H1 (cell line): Measurements from ENCODE around the gene NECTIN2. TPM values are rescaled to one million over a fixed set of nuclear protein-coding genes. Genes with fewer than 3 reads are reported as not detected.

Experiments used
- CTCF ChIA-PET: fragments of 300-600 bp; sonication (Branson Sonifier 250); formaldehyde crosslinking; loops from one replicate; lab custom pipeline; 2021; ENCODE audit not compliant: partially characterized antibody; lab: Charles Lee
- POLR2A ChIA-PET: fragments of 300-600 bp; sonication (Branson Sonifier 250); formaldehyde crosslinking; loops from one replicate; lab custom pipeline; 2021; ENCODE audit warnings: inconsistent platforms; ENCODE audit not compliant: partially characterized antibody; lab: Charles Lee
- DNase-seq, 2 experiments: peaks; one replicate each; pipeline versions ENCODE4 v3.0.0 to v3.0.0-alpha.2; 2010 to 2022; ENCODE audit warnings: low spot score in 2 of 2, low read depth in 1 of 2, mixed read lengths in 1 of 2
- FAIRE-seq: peaks from 2 replicates; lab custom pipeline; 2011; peaks lifted over from hg19 to GRCh38; lab: Jason Lieb, UNC
- H2AFZ ChIP-seq: 2 replicates; pipeline ENCODE4 v1.8.1; 2012; ENCODE audit warnings: low read length, inconsistent platforms
- H2AK5ac ChIP-seq: 2 replicates; pipeline ENCODE4 v1.6.1; 2013; ENCODE audit warnings: low read depth, low read length
- H2BK120ac ChIP-seq: replicated peaks from 2 replicates; pipeline ENCODE3; 2013; ENCODE audit warnings: low read depth, low read length, inconsistent platforms
- H2BK12ac ChIP-seq: 2 replicates; pipeline ENCODE4 v1.6.1; 2013; ENCODE audit warnings: low read depth, low read length
- H2BK15ac ChIP-seq: 2 replicates; pipeline ENCODE4 v1.6.1; 2013; ENCODE audit warnings: low read length
- H2BK20ac ChIP-seq: 2 replicates; pipeline ENCODE4 v1.6.1; 2013; ENCODE audit warnings: low read length
- H2BK5ac ChIP-seq: 2 replicates; pipeline ENCODE4 v1.6.1; 2013; ENCODE audit warnings: low read depth, low read length
- H3K14ac ChIP-seq: 2 replicates; pipeline ENCODE4 v1.6.1; 2013; ENCODE audit warnings: inconsistent platforms; ENCODE audit not compliant: insufficient read length
- H3K18ac ChIP-seq: 2 replicates; pipeline ENCODE4 v1.6.1; 2013; ENCODE audit warnings: low read length; ENCODE audit errors: extremely low read depth
- H3K23ac ChIP-seq: 2 replicates; pipeline ENCODE4 v1.6.1; 2013; ENCODE audit warnings: inconsistent platforms; ENCODE audit not compliant: insufficient read length
- H3K23me2 ChIP-seq: 2 replicates; pipeline ENCODE4 v1.6.1; 2013; ENCODE audit warnings: low read depth, low read length
- H3K27ac ChIP-seq: 2 replicates; pipeline ENCODE4 v1.6.1; 2011; ENCODE audit warnings: low read depth, low read length, inconsistent platforms
- H3K27me3 ChIP-seq, 4 experiments: replicated peaks in 1 of 4; 1 replicate in 1 of 4; 2 replicates in 3 of 4; pipeline versions ENCODE4 v1.6.1 to v1.8.1; 2011 to 2013; ENCODE audit warnings: low read length in 3 of 4, mild to moderate bottlenecking in 3 of 4, inconsistent platforms in 2 of 4, mixed read lengths in 2 of 4, moderate library complexity in 1 of 4; ENCODE audit not compliant: control insufficient read depth in 3 of 4, insufficient read depth in 3 of 4; ENCODE audit errors: extremely low read depth in 1 of 4
- H3K36me3 ChIP-seq, 4 experiments: 2 replicates each; pipeline versions ENCODE4 v1.6.1 to v1.8.1; 2011 to 2013; ENCODE audit warnings: mild to moderate bottlenecking in 4 of 4, low read length in 3 of 4, moderate library complexity in 2 of 4, control low read depth in 1 of 4, inconsistent platforms in 1 of 4; ENCODE audit not compliant: insufficient read depth in 4 of 4, control insufficient read depth in 2 of 4
- H3K4ac ChIP-seq: replicated peaks from 2 replicates; pipeline ENCODE3; 2013; ENCODE audit warnings: low read length, low read depth, mixed read lengths, inconsistent platforms; ENCODE audit not compliant: insufficient read length
- H3K4me1 ChIP-seq, 4 experiments: replicated peaks in 1 of 4; 1 replicate in 1 of 4; 2 replicates in 3 of 4; pipeline versions ENCODE4 v1.6.1 to v1.8.1; 2011 to 2013; ENCODE audit warnings: low read length in 3 of 4, inconsistent platforms in 2 of 4, mixed read lengths in 1 of 4; ENCODE audit not compliant: insufficient read depth in 4 of 4, control insufficient read depth in 3 of 4
- H3K4me2 ChIP-seq, 2 experiments: 2 replicates each; pipeline versions ENCODE4 v1.6.1 to v1.8.1; 2011 to 2013; ENCODE audit warnings: low read depth in 2 of 2, low read length in 2 of 2, control low read depth in 1 of 2, inconsistent platforms in 1 of 2, mild to moderate bottlenecking in 1 of 2; ENCODE audit not compliant: insufficient read depth in 1 of 2
- H3K4me3 ChIP-seq, 4 experiments: fragments of 200-600, 300-600 bp in 1 of 4; sonication (generic), shearing (Covaris generic), sonication (Bioruptor Twin) in 1 of 4; 2 replicates each; pipeline versions ENCODE4 v1.5.1 to v1.8.1; 2011 to 2016; ENCODE audit warnings: low read length in 4 of 4, low read depth in 3 of 4, control low read depth in 2 of 4, inconsistent platforms in 2 of 4, mild to moderate bottlenecking in 2 of 4, mixed read lengths in 1 of 4, moderate library complexity in 1 of 4; ENCODE audit not compliant: insufficient read depth in 2 of 4; ENCODE audit errors: extremely low read depth in 1 of 4
- H3K56ac ChIP-seq: replicated peaks from 2 replicates; pipeline ENCODE3; 2013; ENCODE audit warnings: low read depth, mild to moderate bottlenecking, mixed read lengths, low read length, inconsistent platforms; ENCODE audit not compliant: insufficient read length
- H3K79me1 ChIP-seq: 2 replicates; pipeline ENCODE4 v1.6.1; 2013; ENCODE audit warnings: low read depth, low read length, control low read depth
- H3K79me2 ChIP-seq, 2 experiments: 2 replicates each; pipeline versions ENCODE4 v1.6.1 to v1.8.1; 2012 to 2013; ENCODE audit warnings: low read length in 2 of 2, mild to moderate bottlenecking in 2 of 2, inconsistent platforms in 1 of 2; ENCODE audit not compliant: insufficient read depth in 2 of 2, control insufficient read depth in 1 of 2
- H3K9ac ChIP-seq, 4 experiments: replicated peaks in 1 of 4; 1 replicate in 1 of 4; 2 replicates in 3 of 4; pipeline versions ENCODE4 v1.6.1 to v1.8.1; 2011 to 2013; ENCODE audit warnings: low read depth in 3 of 4, low read length in 3 of 4, control low read depth in 2 of 4, mild to moderate bottlenecking in 2 of 4, moderate library complexity in 2 of 4, inconsistent platforms in 1 of 4; ENCODE audit errors: extremely low read depth in 1 of 4
- H3K9me3 ChIP-seq, 2 experiments: 2 replicates each; pipeline versions ENCODE4 v1.6.1 to v1.8.1; 2012 to 2013; ENCODE audit warnings: mild to moderate bottlenecking in 2 of 2, moderate library complexity in 2 of 2, control low read depth in 1 of 2, inconsistent platforms in 1 of 2, low read depth in 1 of 2, low read length in 1 of 2, mixed read lengths in 1 of 2; ENCODE audit not compliant: insufficient read depth in 2 of 2
- H4K20me1 ChIP-seq, 2 experiments: replicated peaks in 1 of 2; 2 replicates each; pipeline versions ENCODE3 to v1.8.1; 2011 to 2013; ENCODE audit warnings: inconsistent platforms in 2 of 2, low read length in 2 of 2, mild to moderate bottlenecking in 1 of 2; ENCODE audit not compliant: insufficient read depth in 2 of 2, control insufficient read depth in 1 of 2
- H4K5ac ChIP-seq: 2 replicates; pipeline ENCODE4 v1.6.1; 2013; ENCODE audit warnings: low read length, low read depth, mixed read lengths, inconsistent platforms; ENCODE audit not compliant: insufficient read length
- H4K8ac ChIP-seq: 2 replicates; pipeline ENCODE4 v1.8.0; 2013; ENCODE audit warnings: mild to moderate bottlenecking, moderate library complexity, low read length, inconsistent platforms; ENCODE audit not compliant: insufficient read depth; ENCODE audit errors: extremely low read depth
- H4K91ac ChIP-seq: replicated peaks from 2 replicates; pipeline ENCODE3; 2013; ENCODE audit warnings: low read length, mixed read lengths, inconsistent platforms; ENCODE audit not compliant: insufficient read length
- CTCF ChIP-seq, 3 experiments: IDR thresholded peaks; 1 replicate in 2 of 3; 2 replicates in 1 of 3; pipeline versions ENCODE4 v1.5.1 to v1.6.1; 2011; ENCODE audit warnings: low read length in 3 of 3, mild to moderate bottlenecking in 3 of 3, inconsistent platforms in 2 of 3, low read depth in 1 of 3, moderate library complexity in 1 of 3; ENCODE audit not compliant: insufficient read depth in 1 of 3; ENCODE audit errors: control extremely low read depth in 1 of 3
- HDAC6 ChIP-seq: IDR thresholded peaks from one replicate; pipeline ENCODE4 v1.7.1; 2012; ENCODE audit warnings: low read depth, mild to moderate bottlenecking, inconsistent platforms, low read length, moderate library complexity
- POLR2A ChIP-seq, 2 experiments: IDR thresholded peaks; 1 replicate in 1 of 2; 2 replicates in 1 of 2; pipeline ENCODE4 v1.6.1; 2011; ENCODE audit warnings: low read depth in 2 of 2, low read length in 2 of 2, mild to moderate bottlenecking in 2 of 2; ENCODE audit errors: control extremely low read depth in 1 of 2
- POU5F1 ChIP-seq: IDR thresholded peaks from 2 replicates; pipeline ENCODE4 v1.6.1; 2011; ENCODE audit warnings: low read depth, mild to moderate bottlenecking, low read length, moderate library complexity
- RNF2 ChIP-seq: fragments of 200-900, 300-1000 bp; sonication (generic); IDR thresholded peaks from 2 replicates; pipeline ENCODE4 v1.7.1; 2016; ENCODE audit warnings: borderline replicate concordance, low read depth, mild to moderate bottlenecking, antibody characterized with exemption, low read length; ENCODE audit not compliant: poor library complexity, severe bottlenecking; ENCODE audit errors: missing control alignments
- YY1 ChIP-seq: IDR thresholded peaks from 2 replicates; pipeline ENCODE4 v1.6.1; 2011; ENCODE audit warnings: low read depth, mild to moderate bottlenecking, low read length
- WGBS, 2 experiments: shearing (Covaris generic) in 1 of 2; methylation state at CpG; one replicate each; pipeline versions ENCODE4 v1.1.6 to v1.1.7; 2013 to 2015; ENCODE audit warnings: low lambda C conversion rate in 2 of 2, mixed read lengths in 2 of 2, inconsistent platforms in 1 of 2, low coverage in 1 of 2, missing lambda C conversion rate in 1 of 2; ENCODE audit not compliant: insufficient replicate concordance in 2 of 2, insufficient coverage in 1 of 2, insufficient read length in 1 of 2; ENCODE audit errors: extremely low coverage in 1 of 2, missing lambda C conversion rate in 1 of 2; 5-methylcytosine and 5-hydroxymethylcytosine counted together
- polyA plus RNA-seq, 7 experiments: library from polyadenylated mRNA; depleted of rRNA in 3 of 7; stranded (reverse) in 5 of 7; unstranded in 2 of 7; fragments of >200 nt in 5 of 7; fragments of 200-250 nt in 2 of 7; gene quantifications; 1 replicate in 5 of 7; 2 replicates in 1 of 7; 4 replicates in 1 of 7; pipeline versions ENCODE4 v1.2.1 to v1.2.3, GENCODE V29; 2011 to 2013; ENCODE audit warnings: missing spikeins in 2 of 7, mixed read lengths in 2 of 7
- total RNA-seq: library from RNA; stranded (reverse); fragmentation: NEBNext Ultra II Directional; extraction: Animal tissue kit (Norgen Biotek cat#: 25700); gene quantifications from 2 replicates; pipeline ENCODE4 v1.2.1, GENCODE V29; 2021

NECTIN2 gene
- total and polyA plus RNA-seq, 2 of the 8 experiments (the other 6 are each of a cell fraction or from before 2014, with no cell fraction given), result 184 to 237 TPM

DNA sequence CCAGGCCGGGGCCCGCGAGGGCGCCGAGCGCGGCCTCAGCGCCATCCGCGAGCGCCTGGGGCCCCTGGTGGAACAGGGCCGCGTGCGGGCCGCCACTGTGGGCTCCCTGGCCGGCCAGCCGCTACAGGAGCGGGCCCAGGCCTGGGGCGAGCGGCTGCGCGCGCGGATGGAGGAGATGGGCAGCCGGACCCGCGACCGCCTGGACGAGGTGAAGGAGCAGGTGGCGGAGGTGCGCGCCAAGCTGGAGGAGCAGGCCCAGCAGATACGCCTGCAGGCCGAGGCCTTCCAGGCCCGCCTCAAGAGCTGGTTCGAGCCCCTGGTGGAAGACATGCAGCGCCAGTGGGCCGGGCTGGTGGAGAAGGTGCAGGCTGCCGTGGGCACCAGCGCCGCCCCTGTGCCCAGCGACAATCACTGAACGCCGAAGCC, 62.8 kb downstream of the NECTIN2 start:
- H4K5ac ChIP-seq, result no peak overlapping the region
- no peak overlapping the region for H3K56ac ChIP-seq
- peaks cover 0 to 11% of the 10 kb centered on the region in 2 experiments; a peak in 1 of 4 replicates for H3K79me2 ChIP-seq
- no peak overlapping the region for H3K27ac ChIP-seq
- ChIA-PET POLR2A (interaction anchor here (0.6 to 12.3 kb wide), 10 partner anchors 9 to 104 kb away, joined by 3 to 247 read pairs (median 4); partner anchors contain the start of genes CLPTM1 and TOMM40), CTCF (interaction anchor here (0.9 to 15.2 kb wide), 6 partner anchors 16 to 1705 kb away, joined by 3 to 201 read pairs (median 4); partner anchors contain the start of gene CLPTM1)
- no peak overlapping the region for H2BK12ac ChIP-seq
- no peak overlapping the region for H3K9ac ChIP-seq
- no peak overlapping the region for H4K8ac ChIP-seq
- H2BK5ac ChIP-seq, result no peak overlapping the region
- no peak overlapping the region for H2BK120ac ChIP-seq
- H3K9me3 ChIP-seq, result no peaks in the 10 kb centered on the region
- no peak overlapping the region for H3K4ac ChIP-seq
- no peak overlapping the region for H3K4me3 ChIP-seq
- H3K23me2 ChIP-seq, result peaks cover 3% of the 10 kb centered on the region; the same call in 1 of the 2 replicates
- no peaks in the 10 kb centered on the region for H3K27me3 ChIP-seq
- no peak overlapping the region for H3K4me2 ChIP-seq
- H2BK20ac ChIP-seq, result no peak overlapping the region
- H2AK5ac ChIP-seq, result no peak overlapping the region
- H4K20me1 ChIP-seq, result peaks cover 0 to 17% of the 10 kb centered on the region in 2 experiments
- WGBS, 2 experiments, result 94% methylated on average over 44 of the region's 44 CpGs; no CpG with 5 or more reads in 1 of the 2 experiments
- H4K91ac ChIP-seq, result no peak overlapping the region
- no peaks in the 10 kb centered on the region; the same call in 1 of the 2 replicates for H3K79me1 ChIP-seq
- H3K14ac ChIP-seq, result no peak overlapping the region
- no peak for FAIRE-seq
- no peak overlapping the region for H2BK15ac ChIP-seq
- no peak overlapping the region for H3K18ac ChIP-seq
- no peak for DNase-seq
- H3K23ac ChIP-seq, result no peak overlapping the region
- H3K4me1 ChIP-seq, result peaks cover under 1 to 16% (median 7%) of the 10 kb centered on the region in 4 experiments
- H2AFZ ChIP-seq, result no peak overlapping the region
- no peak for TF ChIP-seq POLR2A (IDR thresholded peaks at IDR 0.05; ENCODE audit: control extremely low read depth in 1 of 2, low read depth in 2 of 2, low read length in 2 of 2)
- TF ChIP-seq YY1, result no peak
- TF ChIP-seq HDAC6, result no peak
- no peak for TF ChIP-seq POU5F1
- peak in 1 of 3 experiments; percentile 0; a peak in 1 of 4 replicates for TF ChIP-seq CTCF (IDR thresholded peaks at IDR 0.05; ENCODE audit: control extremely low read depth in 1 of 3, insufficient read depth in 1 of 3, low read depth in 1 of 3, low read length in 3 of 3)
- TF ChIP-seq RNF2, result no peak
- H3K36me3 ChIP-seq, result peaks cover 9 to 27% (median 19%) of the 10 kb centered on the region in 4 experiments; a peak in 7 of 8 replicates
